Panc1 (cell line): ENCODE results near the gene TRA2A.

Source experiments
- CTCF ChIP-seq: fragments of 450-650 bp; IDR thresholded peaks from 2 replicates; pipeline ENCODE4 v1.5.1; 2017; ENCODE audit warnings: mild to moderate bottlenecking
- POLR2AphosphoS5 ChIP-seq: IDR thresholded peaks from 2 replicates; pipeline ENCODE4 v1.6.1; 2012; ENCODE audit warnings: mild to moderate bottlenecking, low read depth, low read length, moderate library complexity
- REST ChIP-seq, 2 experiments: IDR thresholded peaks; 2 replicates each; pipeline ENCODE4 v1.6.1; 2011 to 2012; ENCODE audit warnings: low read depth in 2 of 2, control low read depth in 1 of 2, low read length in 1 of 2, mild to moderate bottlenecking in 1 of 2, moderate library complexity in 1 of 2; ENCODE audit not compliant: insufficient read depth in 1 of 2
- SIN3A ChIP-seq: IDR thresholded peaks from 2 replicates; pipeline ENCODE4 v1.6.1; 2012; ENCODE audit warnings: low read depth, mild to moderate bottlenecking, low read length, moderate library complexity, borderline replicate concordance; ENCODE audit not compliant: insufficient read depth
- TCF7L2 ChIP-seq: IDR thresholded peaks from 2 replicates; pipeline ENCODE4 v1.6.1; 2011; ENCODE audit warnings: mild to moderate bottlenecking, low read depth, low read length, inconsistent platforms

GRCh38 chr7:23514755-23515154, 17.0 kb downstream of the TRA2A start:
- no peak for TF ChIP-seq CTCF
- TF ChIP-seq POLR2AphosphoS5 = no peak
- TF ChIP-seq TCF7L2 = no peak
- no peak for TF ChIP-seq REST (IDR thresholded peaks at IDR 0.05; ENCODE audit: insufficient read depth in 1 of 2, low read depth in 2 of 2, low read length in 1 of 2)
- no peak for TF ChIP-seq SIN3A
